Measurements from ENCODE around the gene RCAN2.
"Not testable (repeated sequence)": the region's sequence is repeated elsewhere in the genome, so short reads cannot be mapped to it uniquely, and the experiment has no call there.

DNA sequence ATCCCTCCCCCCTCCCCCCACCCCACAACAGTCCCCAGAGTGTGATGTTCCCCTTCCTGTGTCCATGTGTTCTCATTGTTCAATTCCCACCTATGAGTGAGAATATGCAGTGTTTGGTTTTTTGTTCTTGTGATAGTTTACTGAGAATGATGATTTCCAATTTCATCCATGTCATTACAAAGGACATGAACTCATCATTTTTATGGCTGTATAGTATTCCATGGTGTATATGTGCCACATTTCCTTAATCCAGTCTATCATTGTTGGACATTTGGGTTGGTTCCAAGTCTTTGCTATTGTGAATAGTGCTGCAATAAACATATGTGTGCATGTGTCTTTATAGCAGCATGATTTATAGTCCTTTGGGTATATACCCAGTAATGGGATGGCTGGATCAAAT is 158.8 kb downstream of the RCAN2 start:
- TF ChIP-seq, protein P1, sequence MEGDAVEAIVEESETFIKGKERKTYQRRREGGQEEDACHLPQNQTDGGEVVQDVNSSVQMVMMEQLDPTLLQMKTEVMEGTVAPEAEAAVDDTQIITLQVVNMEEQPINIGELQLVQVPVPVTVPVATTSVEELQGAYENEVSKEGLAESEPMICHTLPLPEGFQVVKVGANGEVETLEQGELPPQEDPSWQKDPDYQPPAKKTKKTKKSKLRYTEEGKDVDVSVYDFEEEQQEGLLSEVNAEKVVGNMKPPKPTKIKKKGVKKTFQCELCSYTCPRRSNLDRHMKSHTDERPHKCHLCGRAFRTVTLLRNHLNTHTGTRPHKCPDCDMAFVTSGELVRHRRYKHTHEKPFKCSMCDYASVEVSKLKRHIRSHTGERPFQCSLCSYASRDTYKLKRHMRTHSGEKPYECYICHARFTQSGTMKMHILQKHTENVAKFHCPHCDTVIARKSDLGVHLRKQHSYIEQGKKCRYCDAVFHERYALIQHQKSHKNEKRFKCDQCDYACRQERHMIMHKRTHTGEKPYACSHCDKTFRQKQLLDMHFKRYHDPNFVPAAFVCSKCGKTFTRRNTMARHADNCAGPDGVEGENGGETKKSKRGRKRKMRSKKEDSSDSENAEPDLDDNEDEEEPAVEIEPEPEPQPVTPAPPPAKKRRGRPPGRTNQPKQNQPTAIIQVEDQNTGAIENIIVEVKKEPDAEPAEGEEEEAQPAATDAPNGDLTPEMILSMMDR (conservative IDR thresholded peaks at IDR 0.05), result not testable (repeated sequence)
- not testable (repeated sequence) for TF ChIP-seq EZH2 (IDR thresholded peaks at IDR 0.05; ENCODE audit: low read depth)

All from PC-9 (cell line).